HG03097 (cell line): ENCODE data around the gene DPH6.

Experiments used
- ATAC-seq: cut with Tn5 transposase; IDR thresholded peaks from one replicate; pipeline ENCODE4 v1.9.1; 2021; ENCODE audit not compliant: unreplicated experiment, low FRiP score

Gene DPH6

DNA sequence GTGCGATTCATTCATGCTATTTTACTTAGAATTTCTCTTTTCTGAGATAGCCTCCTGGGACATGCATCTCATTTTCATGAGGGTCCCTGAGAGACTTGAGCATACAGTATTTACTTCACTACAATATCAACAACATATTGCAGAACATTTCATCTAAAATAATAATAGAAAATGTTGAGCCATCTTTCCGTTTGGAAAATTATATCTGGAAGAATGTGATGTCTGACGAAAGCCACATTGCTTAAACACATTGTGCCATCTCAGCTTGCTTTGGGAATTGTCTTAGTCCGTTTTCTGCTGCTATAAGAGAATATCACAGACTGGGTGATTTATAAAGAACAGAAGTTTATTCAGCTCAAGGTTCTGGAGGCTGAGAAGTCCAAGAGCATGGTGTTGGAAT, 55.5 kb downstream of the DPH6 start:
- no peak for ATAC-seq

GRCh38 chr15:35487417-35487816, 58.5 kb downstream of the DPH6 start:
- no peak for ATAC-seq

DNA sequence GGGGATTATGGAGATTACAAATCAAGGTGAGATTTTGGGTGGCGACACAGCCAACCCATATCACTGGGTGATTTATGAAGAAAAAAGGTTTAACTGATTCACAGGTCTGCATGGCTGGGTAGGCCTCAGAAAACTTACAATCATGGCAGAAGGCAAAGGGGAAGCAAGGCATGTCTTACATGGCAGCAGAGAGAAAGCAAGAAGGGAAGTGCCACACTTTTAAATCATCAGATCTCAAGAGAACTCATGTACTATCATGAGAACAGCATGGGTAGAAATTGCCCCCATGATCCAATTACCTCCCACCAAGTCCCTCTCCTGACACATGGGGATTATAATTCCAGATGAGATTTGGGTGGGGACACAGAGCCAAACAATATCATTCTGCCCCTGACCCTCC, 59.7 kb downstream of the DPH6 start:
- ATAC-seq: no peak

DNA sequence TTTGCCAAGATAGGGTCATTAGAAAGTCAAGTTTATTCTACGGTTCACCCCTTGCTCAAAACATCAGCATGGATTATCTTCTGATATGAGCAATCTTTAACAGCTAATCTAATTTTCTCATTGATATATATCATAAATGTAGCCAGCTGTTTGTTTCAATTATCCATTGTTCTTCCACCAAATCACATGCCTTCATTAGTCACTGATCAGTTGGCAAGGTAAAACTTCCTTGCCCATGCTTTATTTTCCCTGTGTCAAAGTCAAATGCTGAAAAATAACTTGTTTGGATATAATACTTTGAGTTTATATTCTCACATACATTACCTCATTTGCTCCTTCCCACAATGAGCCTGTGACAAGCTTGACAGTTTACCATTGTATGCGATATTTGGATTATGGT, 60.6 kb downstream of the DPH6 start:
- no peak for ATAC-seq

- no peak for ATAC-seq
Observed at GRCh38 chr15:35484231-35484945, 61.6 kb downstream of the DPH6 start.

DNA sequence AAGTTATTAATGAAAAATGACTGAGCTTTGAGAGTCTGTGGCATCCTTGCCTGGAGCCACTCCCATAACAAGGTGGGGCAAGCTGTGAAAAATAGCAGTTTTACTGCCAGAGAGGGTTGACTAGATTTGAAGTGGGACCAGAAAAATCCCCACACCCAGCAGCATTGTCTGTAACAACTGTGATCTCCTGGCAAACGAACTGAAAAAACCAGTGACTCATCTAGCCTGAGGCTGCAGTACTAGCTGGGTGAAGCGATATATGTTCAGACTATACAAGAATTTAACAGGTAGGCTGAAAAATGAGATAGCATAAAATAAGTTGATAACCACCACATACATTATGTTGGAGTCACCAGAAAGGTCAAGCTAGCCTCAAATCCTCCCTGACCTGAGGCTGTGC, 64.0 kb downstream of the DPH6 start:
- ATAC-seq: no peak

DNA sequence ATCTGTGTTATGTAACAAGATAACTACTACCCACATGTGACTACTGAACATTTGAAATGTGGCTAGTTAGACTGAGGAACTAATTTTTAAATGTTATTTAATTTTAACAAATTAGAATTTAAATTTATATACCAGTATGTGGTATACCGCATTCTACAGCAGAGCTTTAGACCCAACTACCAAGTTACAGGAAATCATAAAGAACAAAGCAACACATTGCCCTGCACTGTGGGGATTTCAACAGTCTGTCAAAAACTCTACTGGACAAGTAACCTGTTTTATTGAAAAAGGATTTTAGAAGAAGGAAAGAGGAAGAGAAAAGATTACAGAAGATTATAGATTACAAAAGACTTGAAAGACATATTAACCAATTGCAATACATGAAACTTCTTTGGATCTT, 64.9 kb downstream of the DPH6 start:
- no peak for ATAC-seq

GRCh38 chr15:35479423-35479822, 66.5 kb downstream of the DPH6 start:
- no peak for ATAC-seq

GRCh38 chr15:35477312-35478262, 68.4 kb downstream of the DPH6 start:
- no peak for ATAC-seq

GRCh38 chr15:35471024-35471423, 74.9 kb downstream of the DPH6 start:
- no peak for ATAC-seq

DNA sequence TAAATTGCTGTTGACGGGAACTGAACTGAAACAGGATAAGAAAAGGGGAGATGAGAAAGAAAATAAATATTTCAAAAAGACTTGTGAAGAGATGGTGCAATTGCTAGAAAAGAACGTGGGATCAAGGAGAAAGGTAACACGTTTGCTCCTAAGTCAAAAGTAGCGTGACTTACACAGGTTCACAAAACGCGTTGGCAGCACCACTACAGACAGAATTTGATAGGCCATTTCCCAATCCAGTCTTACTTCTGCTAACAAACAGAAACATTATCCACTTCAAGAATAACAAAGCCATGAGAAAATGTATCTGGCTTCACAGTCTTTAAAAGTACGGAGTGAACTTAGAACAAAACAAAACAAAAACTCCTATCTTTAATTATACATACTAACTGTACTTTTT, 75.5 kb downstream of the DPH6 start:
- ATAC-seq: no peak

GRCh38 chr15:35466476-35466875, 79.5 kb downstream of the DPH6 start:
- no peak for ATAC-seq

GRCh38 chr15:35465783-35466182, 80.2 kb downstream of the DPH6 start:
- no peak for ATAC-seq

DNA sequence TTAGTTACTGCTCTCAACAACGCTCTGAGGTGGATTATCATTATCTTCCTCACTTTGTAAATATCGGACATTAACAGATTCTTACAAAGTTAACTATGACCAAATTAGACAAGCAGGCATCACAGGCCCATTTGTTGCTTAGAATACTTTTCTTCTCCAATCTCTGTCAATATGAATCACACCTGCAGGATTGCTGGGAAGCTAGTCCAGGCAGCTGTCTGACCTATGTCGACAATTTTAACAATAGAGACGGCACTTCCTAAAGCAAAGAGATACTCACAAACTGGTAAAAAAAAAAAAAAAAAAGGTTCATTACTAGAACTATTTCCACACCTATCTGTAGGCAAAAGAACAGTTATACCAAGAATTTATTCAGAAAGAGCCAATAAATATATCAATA, 85.3 kb downstream of the DPH6 start:
- no peak for ATAC-seq

DNA sequence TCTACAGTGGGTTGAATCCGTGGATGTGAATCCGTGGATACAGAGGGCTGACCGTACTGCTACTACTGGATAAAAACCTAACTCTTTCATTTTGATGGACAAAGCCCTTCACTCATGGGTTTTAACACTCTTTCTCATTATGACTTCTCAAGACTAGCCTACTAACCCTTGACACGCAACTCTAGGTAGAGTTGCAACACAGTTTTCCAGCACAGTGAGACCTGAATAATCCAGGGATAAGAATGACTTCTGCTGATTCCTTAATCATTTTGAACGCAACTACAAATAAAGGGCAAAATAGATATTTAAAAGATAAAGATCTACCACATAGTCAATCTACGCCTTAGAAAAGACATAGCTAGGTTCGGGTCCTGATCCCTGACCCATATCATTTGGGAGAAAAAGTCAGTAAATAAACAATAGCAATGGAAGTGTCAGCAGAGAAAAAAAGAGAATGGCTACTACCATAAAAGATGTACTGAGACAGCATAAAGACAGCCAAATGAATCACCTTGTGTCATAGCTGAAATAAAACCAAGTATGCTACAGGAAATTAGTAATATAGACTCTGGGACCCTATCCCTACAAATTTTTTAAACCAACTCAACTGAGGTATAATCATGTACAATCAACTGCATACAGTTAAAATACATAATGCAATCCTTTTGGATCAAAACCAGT, 87.6 kb downstream of the DPH6 start:
- ATAC-seq: no peak

DNA sequence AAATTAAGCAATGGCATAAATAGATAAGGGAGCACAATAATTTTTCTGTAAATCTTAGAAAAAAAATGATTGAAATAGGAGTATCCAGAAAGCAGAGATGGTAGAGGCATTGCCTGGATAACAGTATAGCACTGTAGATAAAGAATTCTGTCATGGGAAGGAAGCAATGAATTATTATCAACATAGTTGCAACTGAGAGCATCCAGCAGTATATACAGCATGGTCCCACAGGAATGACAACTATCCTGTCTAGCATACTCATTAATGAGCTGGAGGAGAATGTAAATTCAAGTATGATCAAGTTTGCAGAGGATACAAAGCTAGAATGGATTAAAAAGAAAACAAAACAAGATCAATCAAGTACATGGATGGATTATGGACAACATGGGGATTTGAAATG, 90.8 kb downstream of the DPH6 start:
- no peak for ATAC-seq

GRCh38 chr15:35450492-35450891, 95.5 kb downstream of the DPH6 start:
- no peak for ATAC-seq

DNA sequence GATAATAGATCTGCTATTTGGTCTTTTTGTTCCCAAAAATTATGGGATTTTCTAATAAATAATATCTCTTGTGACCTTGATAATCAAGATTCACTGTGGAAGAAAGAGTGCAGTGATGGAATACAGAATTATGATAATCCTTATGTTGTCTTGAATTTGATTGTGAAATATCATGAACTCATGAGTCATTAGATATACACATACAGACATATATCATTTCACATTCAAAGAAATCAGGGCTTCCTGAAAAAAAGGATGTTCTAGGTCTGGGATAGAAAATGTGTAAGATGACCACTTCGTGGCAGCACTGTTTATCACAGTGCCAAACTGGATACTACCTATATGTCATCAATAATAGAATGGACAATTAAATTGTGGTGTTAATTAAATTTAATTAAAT, 97.7 kb downstream of the DPH6 start:
- no peak for ATAC-seq

DNA sequence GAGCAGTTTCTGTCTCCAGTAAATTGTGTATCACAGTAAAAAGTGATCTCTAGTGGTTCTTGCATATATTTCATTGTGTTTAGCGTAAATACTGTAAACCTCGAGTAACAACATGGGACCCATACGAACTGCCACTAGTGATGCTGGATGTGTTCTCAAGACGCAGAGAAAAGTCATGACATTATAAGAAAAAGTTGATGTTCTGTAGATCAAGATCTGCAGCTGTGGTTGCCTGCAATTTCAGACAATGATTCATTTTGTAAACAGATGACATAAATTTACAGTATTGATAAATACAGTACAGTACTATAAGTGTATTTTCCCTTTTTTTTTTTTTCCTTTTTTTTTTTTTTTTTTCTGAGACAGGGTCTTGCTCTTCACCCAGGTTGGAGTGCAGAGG, 100.1 kb downstream of the DPH6 start:
- ATAC-seq: no peak

- ATAC-seq: no peak
Observed at GRCh38 chr15:35444557-35445204, 101.3 kb downstream of the DPH6 start.

DNA sequence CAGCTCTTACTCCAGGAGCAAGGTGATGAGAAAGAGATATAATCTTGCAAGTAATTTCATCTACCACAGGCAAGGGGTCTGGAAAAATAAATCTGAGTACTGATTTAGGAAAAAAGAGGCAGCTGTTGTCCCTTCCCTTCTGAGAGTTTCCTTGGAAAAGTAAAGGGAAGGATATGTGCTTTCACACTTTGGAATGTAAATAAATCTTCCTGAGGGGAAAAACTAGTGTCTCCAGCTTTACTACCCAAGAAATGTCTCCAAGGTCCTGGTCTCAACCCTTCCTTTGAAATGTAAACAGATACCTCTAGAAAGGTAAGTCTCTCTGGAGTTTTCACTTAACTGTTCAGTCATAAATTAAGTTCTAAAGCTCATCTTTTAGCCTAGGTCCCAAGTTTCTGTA, 102.6 kb downstream of the DPH6 start:
- ATAC-seq: no peak
